GM18873 (cell line): Measurements from ENCODE around the gene RBM17.
"Not testable (repeated sequence)": the region's sequence is repeated elsewhere in the genome, so short reads cannot be mapped to it uniquely, and the experiment has no call there.

Experiments used
- ATAC-seq: cut with Tn5 transposase; IDR thresholded peaks from one replicate; pipeline ENCODE4 v1.9.1; 2021; ENCODE audit warnings: mild to moderate bottlenecking, moderate library complexity, moderate number of reproducible peaks; ENCODE audit not compliant: unreplicated experiment, low FRiP score

RBM17 gene

DNA sequence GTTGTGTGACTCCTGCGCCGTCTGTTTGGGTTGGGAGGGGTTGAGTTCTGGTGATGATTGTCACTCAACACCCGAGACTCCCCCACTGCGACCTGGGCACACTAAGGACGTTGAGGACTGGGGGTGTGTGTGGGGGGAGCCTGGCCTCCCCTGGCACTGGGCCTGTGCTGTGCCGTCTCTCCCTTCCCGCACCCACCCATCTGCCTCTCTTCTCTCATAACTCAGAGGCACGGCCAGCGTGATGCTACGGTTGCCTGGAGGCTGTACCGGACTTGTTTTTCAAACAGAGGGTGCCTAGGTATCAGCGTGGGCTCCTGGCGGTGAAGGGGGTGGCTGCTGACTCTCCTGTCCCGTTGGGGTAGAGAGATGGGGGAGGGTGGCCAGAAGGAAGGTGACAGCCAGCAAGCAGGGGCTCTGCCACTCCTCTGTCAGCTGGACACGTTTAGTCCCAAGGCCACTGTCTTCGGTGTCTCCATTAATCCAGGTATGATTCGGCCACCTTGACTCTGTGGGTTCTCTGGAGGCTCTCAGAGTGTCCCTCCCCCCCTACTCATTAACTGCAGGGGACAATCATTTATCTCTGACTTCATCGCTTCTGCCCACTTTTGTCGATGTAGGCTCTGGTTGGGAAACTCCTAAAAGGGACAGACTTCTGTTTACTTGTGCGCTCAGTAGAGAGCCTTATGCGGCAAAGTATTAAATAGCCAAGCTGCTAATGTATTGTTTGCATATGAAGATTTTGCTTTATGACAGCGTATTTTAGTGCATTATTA lies 57.4 kb downstream of the RBM17 start:
- no peak for ATAC-seq

DNA sequence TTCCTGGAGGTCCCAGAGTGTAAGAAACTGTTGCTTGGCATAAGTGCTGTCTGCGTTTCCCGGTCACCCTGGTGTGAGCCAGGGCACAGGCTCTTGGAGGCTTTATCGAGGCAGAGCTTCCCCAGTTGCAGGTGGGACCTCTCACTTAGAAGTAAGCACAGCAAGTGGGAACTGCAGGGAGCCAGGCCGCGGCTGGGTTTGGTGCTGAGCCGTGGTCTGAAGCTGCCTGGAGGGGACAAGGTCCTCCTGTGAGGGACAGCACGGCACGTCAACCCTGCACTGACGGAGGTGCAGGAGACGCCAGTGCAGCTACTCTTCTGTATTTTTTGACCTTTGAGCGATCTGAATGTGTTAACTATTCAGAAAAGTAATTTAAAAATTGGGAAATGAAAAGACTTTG lies 58.1 kb downstream of the RBM17 start:
- no peak for ATAC-seq

DNA sequence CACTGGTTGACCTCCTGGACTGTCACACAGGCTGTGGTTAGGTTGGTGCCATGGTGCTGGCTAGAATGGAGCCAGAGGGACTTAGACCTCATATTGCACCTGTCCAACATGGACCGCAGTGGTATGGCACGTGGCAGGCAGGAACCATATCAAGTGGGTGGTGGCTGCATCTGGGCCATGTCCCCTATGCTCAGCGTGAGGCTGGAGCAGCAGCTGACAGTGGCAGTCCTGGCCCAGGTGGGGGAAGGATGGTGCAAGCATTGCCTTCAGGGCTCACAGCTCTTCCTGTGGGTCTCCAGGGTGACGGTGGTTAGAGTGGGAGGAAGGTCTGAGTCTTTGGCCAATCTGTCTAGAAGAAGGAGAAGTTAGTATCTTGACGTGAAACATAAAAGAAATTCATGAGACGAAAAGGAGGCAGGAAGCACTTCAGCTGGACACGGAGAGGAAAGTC lies 59.4 kb downstream of the RBM17 start:
- ATAC-seq, result no peak

DNA sequence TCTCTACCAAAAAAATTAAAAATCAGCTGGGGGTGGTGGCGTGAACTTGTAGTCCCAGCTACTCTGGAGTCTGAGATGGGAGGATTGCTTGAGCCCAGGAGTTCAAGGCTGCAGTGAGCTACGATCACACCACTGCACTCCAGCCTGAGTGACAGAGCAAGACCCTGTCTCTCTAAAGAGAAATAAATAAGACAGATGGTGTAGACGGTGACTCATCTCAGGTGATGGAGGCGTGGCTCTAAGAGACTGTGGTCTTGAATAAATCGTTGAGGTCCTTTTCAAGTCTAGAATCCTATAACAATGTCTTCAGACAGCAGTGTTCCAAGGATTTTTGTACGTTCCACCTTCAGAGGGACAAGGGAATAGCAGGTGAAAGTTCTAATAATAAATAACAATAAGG lies 60.1 kb downstream of the RBM17 start:
- ATAC-seq, result no peak

DNA sequence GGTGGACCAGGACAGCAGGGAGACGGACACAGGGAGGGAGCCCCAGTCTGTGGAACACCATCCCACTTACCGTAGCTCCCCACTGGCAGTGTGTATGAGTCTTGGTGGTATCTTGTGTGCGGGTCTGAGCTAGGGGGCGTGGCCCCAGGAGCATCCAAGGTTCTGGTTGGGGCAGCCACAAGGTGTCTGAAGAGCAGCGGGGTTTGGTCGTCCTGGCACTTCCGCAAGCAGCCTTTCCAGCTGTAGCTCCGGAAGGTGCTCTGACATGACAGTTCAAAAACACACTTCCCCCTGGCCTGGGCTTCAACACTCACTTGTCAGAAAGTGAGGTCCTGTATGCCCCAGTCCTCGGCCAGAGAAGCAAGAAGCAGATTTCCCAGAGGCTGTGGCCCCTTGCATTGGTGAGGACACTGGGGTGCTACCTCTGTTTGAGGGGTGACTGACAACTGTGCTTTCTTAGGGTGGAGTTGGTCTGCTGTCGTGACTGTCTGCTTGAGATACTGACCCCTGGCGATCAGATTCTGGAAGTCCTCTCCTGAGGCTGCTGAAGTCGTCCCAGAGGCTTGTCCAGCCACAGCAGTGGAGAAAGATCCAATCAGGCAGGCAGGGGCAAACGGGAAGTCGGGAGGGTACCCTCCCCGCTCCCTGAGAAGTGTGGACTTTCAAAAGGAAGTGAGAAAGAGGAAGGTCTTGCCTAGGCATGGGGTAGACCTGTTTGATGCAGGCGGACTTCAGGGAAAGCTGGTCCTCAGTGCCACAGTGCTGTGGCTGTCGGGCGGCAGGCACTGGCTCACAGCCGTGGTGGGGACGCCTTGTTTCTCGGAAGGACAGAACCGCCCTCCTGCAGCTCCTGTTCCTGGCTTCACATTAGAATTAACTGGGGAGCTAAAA lies 62.5 kb downstream of the RBM17 start:
- ATAC-seq, result peak; percentile 72

DNA sequence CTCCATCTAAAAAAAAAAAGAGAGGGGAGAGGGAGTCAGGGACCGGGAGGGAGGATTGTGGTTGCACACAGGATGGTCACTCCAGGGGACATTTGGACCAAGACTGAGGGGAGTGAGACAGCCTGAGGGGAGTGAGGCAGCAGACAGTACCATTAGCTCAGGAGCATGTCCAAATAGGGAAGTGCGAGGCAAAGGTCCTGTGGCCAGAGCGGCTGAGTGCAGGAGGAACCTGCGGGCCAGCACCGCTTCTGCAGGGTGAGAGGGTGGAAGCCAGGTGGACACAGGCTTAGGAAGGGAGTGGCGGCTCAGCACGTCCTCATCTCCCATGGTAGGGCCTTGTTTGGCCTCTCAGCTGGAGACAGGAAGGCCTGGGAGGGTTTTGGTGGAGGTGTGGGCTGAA lies 65.0 kb downstream of the RBM17 start:
- no peak for ATAC-seq

DNA sequence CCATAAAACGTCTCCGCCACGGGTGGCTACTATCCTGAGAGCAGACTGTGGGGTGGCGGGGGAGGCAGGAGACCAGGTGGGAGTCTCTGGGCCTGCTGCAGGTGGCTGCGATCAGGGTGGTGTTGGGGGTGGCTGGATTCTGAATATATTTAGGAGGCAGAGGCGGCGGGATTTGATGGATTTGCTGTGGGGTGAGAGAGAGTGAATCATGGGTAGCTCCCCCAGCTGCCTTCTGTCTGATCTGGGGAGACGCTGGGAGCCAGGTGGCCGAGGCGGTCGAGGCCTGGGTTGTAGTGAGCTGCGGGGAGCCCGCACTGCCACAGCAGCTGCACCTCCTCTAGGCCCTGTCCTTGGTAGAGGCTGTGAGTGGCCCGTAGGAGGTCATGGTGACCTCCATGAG lies 65.7 kb downstream of the RBM17 start:
- ATAC-seq, result no peak

DNA sequence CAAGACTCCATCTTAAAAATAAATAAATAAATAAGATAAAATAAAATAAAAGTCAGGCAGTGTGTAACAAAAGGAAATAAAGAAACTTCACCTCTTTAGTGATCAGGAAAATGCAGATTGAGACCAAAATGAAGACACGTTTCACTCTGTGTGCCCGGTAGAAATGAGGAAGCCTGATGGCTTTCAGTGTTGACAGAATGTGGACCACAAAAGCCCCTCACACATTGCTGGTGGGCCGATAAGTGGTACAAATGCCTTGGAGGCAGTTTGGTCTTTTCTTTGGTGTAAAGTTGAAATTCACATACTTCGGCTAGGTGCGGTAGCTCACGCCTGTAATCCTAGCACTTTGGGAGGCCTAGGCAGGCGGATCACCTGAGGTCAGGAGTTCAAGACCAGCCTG lies 69.4 kb downstream of the RBM17 start:
- no peak for ATAC-seq

DNA sequence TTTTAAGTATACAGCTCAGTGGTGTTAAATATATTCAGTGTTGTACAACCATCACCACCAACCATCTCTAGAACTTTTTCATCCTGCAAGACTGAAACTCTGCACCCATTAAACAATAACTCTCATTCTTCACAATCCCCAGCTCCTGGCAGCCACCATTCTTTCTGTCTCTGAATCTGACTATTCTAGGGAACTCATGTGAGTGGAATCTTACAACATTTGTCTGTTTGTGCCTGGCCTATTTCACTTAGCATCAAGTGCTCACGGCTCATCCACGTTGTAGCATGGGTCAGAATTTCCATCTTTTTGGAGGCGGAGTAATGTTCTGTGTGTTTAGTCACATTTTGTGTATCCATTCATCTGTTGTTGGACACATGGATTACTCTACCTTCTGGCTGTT lies 73.1 kb downstream of the RBM17 start:
- ATAC-seq, result no peak

DNA sequence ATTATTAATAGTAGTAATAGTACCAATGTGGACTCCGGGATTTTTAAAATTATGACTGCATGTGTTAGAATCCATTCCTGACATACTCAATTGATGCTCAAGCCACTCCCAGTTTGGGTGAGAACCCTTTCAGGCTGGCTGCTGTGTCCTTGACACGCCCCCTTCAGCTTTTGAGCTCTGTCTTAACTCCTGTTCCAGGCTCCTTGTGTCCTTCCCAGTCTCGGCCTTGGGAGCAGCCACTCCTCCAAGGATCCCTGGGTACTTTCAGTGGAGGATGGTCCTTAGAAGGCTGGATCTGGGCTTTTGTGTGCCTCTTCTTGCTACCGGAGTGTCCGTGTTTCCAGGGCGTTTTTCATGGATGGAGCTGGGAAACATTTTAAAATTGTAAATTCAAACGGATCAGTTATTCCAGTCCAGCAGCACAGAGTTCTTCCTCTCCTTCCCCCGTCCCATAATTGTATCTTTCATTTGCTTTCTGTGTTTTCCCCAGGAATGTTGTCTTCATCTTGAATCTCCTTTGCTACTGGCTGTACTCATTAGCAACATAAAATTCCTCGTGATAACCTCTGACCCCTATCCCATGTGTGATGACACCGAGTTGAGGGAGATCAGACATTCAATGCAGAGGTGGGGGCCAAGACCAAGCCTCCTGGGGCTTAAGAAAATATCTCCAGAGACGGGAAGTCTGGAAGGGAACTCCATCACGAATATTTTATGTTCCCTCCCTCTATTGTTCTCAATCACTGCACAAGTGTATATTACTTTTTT lies 73.9 kb downstream of the RBM17 start:
- ATAC-seq, result no peak

DNA sequence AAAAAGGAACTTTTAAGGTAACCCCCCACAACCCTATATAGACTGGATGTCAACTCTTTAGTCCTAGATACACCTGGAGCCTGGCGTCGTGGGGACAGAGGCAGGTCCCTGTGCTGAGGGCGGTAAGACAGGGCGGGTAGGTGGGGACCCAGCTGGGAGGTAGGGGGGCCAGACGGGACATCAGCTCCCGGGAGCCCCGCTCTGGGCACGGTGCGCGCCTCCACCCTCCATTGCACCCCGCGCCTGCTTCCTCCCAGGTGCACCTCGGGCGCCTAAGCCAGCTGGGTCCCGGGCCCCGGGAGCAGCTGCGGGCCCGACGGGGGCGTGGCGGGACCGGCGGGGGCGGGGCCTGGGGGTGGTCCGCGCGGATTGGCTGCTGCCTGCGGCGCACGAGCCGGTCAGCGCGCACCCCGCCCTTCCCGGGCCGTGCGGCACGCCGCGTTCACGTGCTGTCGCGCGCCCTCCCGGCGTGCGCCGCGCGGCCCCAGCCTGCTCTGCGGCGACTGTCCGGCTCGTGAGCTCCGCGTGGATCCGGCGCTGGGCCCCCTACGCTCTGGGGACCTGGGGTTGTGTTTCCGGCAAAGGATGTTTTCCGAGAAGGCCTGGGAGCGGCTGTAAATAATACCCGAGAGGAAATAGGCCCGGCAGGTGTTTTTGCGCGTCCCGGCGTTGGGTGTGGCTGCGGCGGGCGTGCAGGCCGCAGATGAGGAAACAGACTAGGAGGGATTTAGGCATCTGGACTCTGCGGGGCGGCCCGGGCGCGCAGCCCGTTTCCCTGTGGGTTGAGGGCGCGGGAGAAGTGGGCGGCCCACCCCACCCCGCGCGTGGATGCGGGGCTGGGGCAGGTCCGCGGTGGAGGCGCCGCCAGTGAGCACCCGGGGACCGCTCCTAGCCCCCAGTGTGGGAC lies 74.8 kb downstream of the RBM17 start:
- peak; percentile 76 for ATAC-seq

DNA sequence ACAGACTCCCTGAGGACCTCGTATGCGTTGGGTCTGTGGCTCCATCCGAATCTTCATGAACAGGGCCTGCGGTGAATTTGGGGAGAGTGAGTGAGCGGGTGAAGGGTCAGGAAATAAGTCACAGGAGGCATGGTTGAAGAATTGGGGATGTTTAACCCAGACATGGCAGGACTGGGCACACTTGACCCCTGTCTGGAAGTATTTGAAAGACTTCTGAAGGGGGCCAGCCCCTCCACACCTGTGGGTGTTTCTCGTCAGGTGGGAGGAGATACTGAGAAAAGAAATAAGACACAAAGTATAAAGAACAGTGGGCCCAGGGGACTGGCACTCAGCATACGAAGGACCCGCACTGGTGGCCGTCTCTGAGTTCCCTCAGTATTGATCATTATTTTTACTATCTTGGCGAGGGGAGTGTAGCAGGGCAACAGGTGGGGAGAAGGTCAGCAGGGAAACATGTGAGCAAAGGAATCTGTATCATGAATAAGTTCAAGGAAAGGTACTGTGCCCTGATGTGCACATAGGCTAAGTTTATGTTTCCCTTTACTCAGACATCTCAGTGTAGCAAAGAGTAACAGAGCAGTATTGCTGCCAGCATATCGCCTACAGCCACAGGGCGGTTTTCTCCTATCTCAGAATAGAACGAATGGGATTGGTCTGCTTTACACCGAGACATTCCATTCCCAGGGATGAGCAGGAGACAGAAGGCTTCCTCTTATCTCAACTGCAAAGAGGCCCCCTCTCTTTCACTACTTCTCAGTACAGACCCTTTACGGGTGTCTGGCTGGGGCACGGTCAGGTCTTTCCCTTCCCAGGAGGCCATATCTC lies 75.6 kb downstream of the RBM17 start:
- peak; percentile 21 for ATAC-seq

DNA sequence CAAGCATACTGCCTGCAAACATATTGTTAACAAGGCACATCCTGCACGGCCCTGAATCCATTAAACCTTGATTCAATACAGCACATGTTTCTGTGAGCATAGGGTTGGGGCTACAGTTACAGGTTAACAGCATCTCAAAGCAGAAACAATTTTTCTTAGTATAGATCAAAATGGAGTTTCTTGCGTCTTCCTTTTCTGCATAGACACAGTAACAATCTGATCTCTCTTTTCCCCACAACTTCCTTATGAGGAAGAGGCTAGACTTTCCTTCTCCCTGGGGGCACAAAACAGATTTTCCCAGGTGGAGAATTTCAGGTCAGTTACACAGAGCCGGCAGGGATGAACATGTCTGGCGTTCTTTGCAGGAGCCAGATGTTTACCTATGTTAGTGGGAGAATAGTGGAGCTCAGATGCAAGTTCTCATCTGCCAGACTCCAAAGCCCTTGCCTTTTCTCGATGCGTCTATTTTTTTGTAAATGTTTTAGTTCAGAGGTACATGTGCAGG lies 76.4 kb downstream of the RBM17 start:
- ATAC-seq, result no peak

DNA sequence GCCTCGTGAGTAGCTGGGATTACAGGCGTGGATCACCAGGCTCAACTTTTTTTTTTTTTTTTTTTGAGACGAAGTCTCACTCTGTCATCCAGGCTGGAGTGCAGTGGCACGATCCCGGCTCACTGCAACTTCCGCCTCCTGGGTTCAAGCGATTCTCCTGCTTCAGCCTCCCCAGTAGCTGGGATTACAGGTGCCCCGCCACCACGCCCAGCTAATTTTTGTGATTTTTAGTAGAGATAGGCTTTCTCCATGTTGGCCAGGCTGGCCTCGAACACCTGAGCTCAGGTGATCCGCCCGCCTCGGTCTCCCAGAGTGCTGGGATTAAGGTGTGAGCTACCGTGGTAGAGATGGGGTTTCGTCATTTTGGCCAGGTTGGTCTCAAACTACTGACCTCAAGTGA lies 77.1 kb downstream of the RBM17 start:
- not testable (repeated sequence) for ATAC-seq
